Kidney epithelial cell (primary cell): ENCODE results near the gene CRYGN. TPM values are rescaled to one million over a fixed set of nuclear protein-coding genes. Genes with fewer than 3 reads are reported as not detected.

Experiments
- DNase-seq: peaks from one replicate; pipeline ENCODE4 v3.0.0-alpha.2; 2010; ENCODE audit warnings: low read depth
- H3K27me3 ChIP-seq: 2 replicates; pipeline ENCODE4 v1.6.0; 2011; ENCODE audit warnings: low read length; ENCODE audit not compliant: control insufficient read depth, insufficient read depth
- H3K36me3 ChIP-seq: 2 replicates; pipeline ENCODE4 v1.5.1; 2011; ENCODE audit warnings: low read length; ENCODE audit not compliant: control insufficient read depth, insufficient read depth
- H3K4me3 ChIP-seq: 2 replicates; pipeline ENCODE4 v1.5.1; 2011; ENCODE audit warnings: low read depth, mild to moderate bottlenecking, control low read depth, low read length
- total RNA-seq: library from RNA; depleted of rRNA; stranded (reverse); fragments of >200 nt; gene quantifications from 2 replicates; pipeline ENCODE4 v1.2.3, GENCODE V29; 2015
- TF ChIP-seq, protein P1 (sequence below): IDR thresholded peaks from 2 replicates; pipeline ENCODE4 v1.5.1; 2011; ENCODE audit warnings: mild to moderate bottlenecking, moderate library complexity, low read length, control low read depth, inconsistent platforms; ENCODE audit not compliant: insufficient read depth, poor library complexity, severe bottlenecking

The CRYGN gene
- total RNA-seq, 1 donor from 2014 or later, result 0.84 TPM

DNA sequence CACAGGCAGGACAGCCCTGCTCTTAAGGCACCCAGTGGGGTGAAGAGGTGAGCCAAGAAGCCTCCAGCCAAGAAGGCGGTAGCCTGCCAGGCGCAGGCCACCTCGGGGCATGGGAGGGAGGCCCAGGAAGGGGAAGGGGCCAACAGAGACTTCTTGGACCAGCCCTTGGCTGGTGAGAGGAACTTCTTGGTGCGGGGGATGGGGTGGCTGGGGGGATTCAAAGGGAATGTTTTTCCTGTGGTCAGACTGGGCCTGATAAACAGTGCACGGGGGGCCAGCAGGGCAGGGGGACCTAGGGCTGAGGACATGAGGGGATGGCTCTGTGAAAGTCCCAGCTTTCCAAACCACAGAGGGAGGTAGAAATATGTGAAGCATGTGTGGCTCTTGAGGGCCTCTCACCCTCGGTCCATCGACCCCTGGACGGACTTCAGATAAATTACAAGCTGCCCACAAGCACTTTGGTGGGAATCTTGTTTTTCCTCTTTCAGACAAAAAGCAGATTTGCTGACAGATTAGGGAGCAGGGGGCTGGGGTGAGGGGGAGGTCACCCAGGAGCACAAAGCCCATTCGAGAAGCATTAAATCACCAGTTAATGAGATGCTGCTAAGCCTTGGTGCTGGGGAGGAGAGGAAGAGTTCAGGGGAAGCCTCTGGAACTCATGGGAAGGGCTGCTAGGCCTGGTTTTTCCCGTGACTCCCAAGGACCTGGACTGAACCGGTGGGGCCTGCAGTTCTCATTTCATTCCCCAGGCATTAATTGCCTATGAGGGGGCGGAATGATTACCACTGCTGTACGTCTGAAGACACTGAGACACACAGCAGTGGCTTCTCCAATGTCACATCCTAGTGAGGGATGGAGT, 11.3 kb downstream of the CRYGN start:
- H3K4me3 ChIP-seq, result no peak overlapping the region
- no peaks in the 10 kb centered on the region for H3K36me3 ChIP-seq
- peaks cover 3% of the 10 kb centered on the region for H3K27me3 ChIP-seq
- no peak for DNase-seq
- TF ChIP-seq, protein P1, sequence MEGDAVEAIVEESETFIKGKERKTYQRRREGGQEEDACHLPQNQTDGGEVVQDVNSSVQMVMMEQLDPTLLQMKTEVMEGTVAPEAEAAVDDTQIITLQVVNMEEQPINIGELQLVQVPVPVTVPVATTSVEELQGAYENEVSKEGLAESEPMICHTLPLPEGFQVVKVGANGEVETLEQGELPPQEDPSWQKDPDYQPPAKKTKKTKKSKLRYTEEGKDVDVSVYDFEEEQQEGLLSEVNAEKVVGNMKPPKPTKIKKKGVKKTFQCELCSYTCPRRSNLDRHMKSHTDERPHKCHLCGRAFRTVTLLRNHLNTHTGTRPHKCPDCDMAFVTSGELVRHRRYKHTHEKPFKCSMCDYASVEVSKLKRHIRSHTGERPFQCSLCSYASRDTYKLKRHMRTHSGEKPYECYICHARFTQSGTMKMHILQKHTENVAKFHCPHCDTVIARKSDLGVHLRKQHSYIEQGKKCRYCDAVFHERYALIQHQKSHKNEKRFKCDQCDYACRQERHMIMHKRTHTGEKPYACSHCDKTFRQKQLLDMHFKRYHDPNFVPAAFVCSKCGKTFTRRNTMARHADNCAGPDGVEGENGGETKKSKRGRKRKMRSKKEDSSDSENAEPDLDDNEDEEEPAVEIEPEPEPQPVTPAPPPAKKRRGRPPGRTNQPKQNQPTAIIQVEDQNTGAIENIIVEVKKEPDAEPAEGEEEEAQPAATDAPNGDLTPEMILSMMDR, result no peak

DNA sequence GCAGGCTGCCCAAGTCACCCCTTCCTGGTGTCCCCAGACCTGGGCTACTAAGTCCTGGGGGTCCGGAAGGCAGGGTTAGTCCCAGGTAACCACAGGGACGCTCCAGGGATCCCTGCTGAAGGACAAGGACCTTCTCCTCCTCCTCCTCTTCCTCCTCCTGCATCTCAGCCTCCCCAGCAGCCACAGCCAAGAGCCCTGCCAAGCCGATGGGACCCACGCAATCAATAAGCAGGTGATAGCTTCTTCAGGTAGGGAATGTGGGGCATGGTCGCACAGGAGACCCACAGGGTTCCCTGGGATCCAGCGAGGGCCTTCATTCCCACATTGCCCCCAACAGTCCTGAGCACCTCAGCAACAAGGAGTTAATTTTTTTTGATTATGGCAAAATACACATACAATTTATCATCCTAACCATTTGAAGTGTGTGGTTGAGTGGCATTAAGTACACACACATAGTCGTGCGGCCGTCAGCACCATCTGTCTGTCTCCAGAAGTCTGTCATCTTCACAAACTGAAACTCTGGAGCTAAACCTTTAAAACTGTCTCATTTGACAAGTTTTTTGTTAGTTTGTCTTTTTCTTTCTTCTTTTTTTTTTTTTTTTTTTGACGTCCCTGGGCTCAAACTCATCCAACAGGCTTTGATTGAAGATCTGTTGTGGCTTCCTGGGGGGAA, 12.1 kb downstream of the CRYGN start:
- H3K27me3 ChIP-seq, result peaks cover under 1% of the 10 kb centered on the region
- TF ChIP-seq, protein P1, result no peak
- no peaks in the 10 kb centered on the region for H3K36me3 ChIP-seq
- DNase-seq, result no peak
- H3K4me3 ChIP-seq, result no peak overlapping the region

DNA sequence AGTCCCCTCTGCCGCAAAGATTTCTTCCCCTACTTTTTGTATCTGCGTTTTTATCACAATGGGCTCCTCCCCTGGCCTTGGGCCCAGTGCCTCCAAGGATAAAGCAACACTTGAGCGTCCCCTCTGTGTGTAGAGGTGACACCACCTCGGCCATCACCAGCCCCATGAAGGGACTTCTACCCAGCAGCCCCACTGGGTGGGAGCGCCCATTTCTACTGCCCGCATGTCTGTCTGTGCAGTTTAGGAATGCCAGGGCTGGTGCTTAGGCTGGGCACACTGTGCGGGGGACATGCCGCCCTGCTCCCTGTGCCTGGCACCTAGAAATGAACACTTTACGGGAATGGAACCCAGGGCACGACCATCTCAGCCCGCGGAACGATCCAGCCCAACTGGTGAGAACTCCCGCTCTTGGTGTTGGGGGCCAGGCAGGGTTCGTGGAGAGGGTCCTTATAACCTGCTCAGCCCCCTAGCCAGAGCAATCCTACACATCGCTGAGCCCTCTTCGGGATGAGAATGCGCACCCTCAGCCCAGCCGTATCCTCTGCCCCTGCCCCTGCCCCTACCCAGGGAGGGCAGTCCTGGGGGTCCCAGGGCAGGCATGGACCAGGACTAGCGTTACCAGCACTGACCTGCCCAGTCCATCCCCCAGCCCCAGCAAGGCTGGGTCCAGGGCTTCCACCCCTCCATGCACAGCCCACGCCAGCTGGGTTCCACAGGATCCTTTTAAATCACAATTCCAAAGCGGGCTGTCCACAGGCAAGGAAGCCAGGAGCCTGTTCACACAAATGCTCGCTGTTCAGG, 12.8 kb downstream of the CRYGN start:
- TF ChIP-seq, protein P1, result no peak
- DNase-seq, result no peak
- Histone ChIP-seq H3K27me3 (no peaks in the 10 kb centered on the region), H3K36me3 (no peaks in the 10 kb centered on the region), H3K4me3 (no peak overlapping the region)

DNA sequence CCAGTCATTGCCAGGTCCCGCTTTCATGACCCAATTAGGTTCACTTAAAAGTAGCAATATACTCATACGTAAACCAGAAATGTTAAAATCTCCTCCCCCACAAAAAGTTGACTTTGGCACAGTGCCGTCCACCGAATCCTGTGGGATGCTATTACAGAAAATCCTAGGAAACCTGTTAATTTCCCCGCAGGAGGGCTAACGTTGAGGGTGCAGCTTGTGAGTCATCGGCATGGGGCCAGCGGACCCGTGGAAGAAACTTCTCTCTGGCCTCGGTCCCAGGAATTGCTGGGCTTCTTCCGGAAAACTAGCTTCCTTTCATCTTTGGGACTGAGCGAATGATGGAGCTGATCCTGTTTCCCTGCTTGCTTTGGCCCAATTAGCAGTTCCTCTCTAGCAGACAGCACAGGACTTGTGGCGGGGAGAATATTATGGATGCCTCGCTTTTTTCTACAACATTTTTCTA, 13.5 kb downstream of the CRYGN start:
- no peak for DNase-seq
- Histone ChIP-seq H3K36me3 (no peaks in the 10 kb centered on the region), H3K27me3 (no peaks in the 10 kb centered on the region), H3K4me3 (no peak overlapping the region)
- TF ChIP-seq, protein P1, result no peak

DNA sequence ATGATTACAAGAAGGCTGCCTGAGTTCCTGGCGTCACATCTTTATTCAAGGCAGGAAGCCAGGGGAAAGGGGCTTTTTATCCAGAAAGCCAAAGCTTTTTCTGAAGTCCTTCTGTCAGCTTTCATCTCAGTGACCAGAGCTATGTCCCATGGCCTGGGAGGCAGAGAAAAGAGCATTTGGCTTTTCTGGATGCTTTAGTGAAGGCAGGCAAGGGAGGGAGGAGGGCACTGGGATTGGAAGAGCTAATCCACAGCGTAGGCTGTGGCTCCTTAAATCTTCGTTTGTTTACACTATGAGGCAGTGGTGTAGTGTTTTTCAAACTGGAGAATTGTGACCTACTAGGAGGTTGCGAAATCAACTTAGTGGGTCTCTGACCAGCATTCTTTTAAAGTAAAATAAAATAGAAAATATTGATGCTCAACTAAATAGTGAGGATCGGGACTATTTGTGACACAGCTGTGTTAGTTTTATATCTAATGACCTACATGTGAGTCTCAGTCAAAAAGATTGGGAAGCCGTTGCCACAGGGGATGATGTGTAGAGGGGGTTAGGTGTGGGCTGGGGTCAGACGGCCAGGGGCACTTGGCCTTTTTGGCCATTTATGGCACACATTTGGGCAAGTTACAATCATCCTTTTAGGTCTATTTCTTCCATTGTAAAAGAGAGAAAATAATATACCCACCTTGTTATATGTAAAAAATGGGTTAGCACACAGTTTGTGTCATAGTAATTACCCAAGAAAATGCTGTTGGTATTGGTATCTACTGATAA, 14.1 kb downstream of the CRYGN start:
- TF ChIP-seq, protein P1, result no peak
- no peaks in the 10 kb centered on the region for H3K27me3 ChIP-seq
- no peak overlapping the region for H3K4me3 ChIP-seq
- no peak for DNase-seq
- H3K36me3 ChIP-seq, result no peaks in the 10 kb centered on the region
